Jurkat, Clone E6-1 (cell line): ENCODE results near the gene RASA1.

Experiments
- DNase-seq: peaks from one replicate; pipeline ENCODE4 v3.0.0-alpha.2; 2011; ENCODE audit warnings: low read depth, low spot score
- H3K4me3 ChIP-seq: 2 replicates; pipeline ENCODE4 v1.5.1; 2011; ENCODE audit warnings: mild to moderate bottlenecking, low read length, control low read depth, moderate library complexity

The RASA1 gene

DNA sequence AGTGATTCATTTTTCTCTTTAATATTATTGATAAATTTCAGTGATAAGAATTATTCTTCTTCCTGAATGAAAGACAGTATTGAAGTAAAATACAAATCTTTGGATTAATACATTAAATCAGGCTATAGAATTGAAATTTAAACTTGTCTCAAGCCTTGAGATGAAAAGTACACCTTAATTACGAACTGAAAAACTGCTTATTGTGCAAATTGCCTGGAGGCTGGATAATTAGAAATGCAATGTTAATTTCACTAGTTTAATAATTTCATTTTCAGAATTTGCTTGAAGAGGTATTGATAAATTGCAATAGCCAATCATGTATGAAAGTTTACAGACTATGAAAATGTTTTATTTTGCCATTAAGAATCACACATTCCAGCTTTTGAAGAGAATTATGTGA is 156.1 kb downstream of the RASA1 start:
- no peak overlapping the region for H3K4me3 ChIP-seq
- no peak for DNase-seq

DNA sequence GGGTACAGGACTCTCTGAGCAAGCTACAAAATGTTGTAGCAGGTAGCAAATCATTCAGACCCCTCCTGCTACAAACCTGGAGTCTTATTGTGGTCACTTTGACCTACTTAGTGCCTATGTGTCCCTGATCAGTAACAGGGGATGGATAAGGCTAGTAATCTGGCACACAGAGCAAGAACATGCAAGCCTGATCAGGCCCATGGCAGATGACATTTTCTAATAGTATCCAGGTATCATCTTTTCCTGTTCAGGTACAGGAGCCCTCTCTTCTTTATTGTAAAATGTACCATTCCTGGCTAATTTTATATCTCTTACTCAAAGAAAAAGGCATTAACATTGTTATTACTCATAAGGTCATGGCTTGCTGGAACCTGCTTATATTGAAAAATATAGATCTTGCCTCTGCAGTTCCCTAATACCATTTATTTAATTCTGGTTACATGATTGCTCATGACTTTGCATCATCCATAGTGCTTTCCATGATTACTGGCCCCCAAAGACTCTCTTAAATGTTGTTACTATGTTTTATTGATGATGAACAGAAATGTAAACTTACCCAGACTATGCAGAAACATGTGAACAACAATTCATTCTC is 163.3 kb downstream of the RASA1 start:
- no peak for DNase-seq
- H3K4me3 ChIP-seq: no peak overlapping the region

DNA sequence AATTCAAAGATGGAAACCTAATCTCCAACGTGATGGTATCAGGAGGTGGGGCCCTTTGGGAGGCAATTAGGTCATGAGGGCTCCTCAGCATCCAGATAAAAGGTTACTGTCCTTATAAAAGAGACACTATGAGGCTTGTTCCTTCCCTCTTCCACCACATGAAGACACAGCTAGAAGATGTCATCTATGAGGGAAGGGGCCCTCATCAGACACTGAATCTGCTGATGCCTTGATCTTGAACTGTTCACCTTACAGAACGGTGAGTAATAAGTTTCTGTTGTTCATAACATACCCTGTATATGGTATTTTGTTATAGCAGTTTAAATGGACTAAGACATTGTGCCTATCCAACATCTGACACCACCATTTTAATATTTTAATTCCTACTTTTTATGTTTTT is 164.8 kb downstream of the RASA1 start:
- H3K4me3 ChIP-seq: no peak overlapping the region
- DNase-seq: no peak

DNA sequence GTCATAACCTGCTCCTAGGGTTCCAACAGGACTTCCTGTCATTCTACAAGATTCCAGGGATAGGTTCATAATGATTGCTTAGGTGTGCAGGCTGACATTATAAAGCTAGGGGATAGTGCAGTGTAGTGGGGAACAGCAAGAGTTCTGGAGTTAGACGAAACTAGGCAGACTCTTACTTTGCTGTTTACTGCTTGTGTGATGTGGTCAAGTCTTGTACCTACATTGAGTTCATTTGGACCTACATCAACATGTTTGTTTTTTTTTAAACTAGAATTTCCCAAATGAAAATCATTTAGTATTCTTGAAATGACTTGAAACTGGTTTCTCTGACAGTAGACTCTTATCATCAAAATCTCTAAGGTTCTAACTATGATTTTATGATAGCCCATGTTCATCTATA is 166.3 kb downstream of the RASA1 start:
- no peak for DNase-seq
- H3K4me3 ChIP-seq: no peak overlapping the region

DNA sequence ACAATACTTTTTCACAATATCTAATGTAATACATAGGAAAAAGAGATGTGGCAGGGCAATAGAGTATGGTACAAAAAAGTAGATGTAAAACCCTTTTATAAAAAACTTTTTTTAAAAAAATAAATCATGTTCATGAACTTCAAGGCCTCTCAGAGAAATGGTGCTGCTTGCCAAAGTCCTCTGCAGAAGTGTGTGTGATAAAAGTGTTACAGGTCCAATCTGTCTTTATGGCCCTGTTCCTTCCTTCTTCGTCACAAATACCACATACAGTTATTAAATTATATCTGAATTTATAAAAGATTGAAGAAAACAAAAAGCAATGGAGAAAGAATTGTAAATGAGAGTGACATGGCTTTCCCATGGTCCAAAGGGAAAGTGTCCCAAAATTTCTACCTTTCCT is 166.8 kb downstream of the RASA1 start:
- no peak overlapping the region for H3K4me3 ChIP-seq
- no peak for DNase-seq

DNA sequence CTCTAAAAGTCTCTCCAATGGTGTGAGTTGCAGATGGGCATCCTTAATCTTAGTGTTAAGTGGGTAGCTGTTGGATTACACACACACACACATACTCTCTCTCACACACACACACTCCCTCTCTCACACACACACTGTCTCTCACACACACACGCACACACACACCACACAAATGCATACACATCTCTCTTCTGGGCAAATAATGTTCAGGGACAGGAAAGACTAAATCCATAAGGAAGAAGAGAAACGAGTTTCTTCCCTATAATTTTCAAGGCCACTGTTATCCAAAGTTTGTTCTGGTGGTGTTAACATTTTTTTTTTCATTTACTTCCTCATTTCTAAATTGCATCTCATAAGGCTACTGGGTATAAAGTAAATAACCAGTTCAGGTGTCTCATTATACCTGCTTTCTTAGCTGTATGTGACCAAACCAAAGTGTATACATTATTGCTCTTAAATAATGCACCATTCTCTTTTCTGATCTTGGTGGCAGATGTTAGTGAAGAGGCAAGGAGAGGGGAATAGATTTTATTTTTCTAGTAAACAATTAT is 167.5 kb downstream of the RASA1 start:
- DNase-seq: no peak
- H3K4me3 ChIP-seq: no peak overlapping the region

DNA sequence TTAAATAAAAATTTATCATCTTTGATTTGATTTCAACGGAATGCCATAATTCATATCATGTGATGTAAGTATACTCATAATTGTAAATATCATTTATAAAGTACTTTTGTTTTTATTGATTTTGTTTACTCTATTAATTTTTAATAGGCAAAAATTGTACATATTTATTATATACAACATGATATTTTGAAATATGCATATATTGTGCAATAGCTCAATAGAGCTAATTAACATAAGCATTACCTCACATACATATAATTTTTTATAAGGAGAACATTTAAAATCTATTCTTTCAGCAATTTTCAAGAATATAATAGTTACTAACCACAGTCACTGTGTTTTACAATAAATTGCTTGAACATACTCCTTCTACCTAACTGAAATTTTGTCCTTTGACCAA is 170.0 kb downstream of the RASA1 start:
- H3K4me3 ChIP-seq: no peak overlapping the region
- no peak for DNase-seq

DNA sequence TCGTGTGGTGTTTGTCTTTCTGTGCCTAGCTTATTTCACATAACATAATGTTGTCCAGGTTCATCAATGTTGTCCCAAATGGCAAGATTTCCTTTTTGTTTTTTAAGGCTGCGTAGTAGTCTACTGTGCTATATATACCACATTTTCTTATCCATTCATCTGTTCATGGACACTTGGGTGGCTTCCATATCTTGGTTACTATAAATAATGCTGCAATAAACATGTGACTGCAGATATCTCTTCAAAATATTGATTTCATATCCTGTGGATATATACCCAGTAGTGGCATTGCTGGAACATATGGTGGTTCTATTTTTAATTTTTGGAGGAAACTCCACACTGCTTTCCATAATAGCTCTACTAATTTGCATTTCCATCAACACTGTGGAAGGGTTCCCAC is 170.5 kb downstream of the RASA1 start:
- DNase-seq: no peak
- no peak overlapping the region for H3K4me3 ChIP-seq
